NCI-H748 treated with DMSO at 0.1 percent for 48 hours (cell line): Measurements from ENCODE around the gene LIPI.
A peak's percentile ranks its signal among the peaks of the same experiment; 100 is the strongest.
"Not testable (repeated sequence)": the region's sequence is repeated elsewhere in the genome, so short reads cannot be mapped to it uniquely, and the experiment has no call there.

ENCODE experiments used
- DNase-seq: peaks from one replicate; lab custom pipeline; 2025; lab: John Stamatoyannopoulos, UW

Gene LIPI

DNA sequence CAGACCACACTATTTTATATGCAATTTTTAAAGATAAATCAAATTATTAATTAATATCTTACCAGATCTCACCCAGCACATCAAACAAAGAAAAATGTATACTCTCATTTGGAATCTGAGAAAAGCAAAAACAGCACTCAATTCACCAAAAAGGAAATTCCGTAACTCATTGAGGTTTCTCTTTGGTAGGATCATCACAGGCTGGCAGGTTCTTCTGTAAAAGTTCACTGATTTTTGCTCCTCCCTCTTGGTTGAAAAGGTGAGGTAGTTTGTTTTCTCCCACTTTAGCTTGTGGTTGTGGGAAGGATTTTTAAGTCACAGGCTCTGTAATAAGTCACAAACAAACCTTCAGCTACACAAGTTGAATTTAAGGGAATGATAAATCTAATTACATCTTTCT is at the start of gene LIPI:
Gene LIPI (minus strand): TSS at position 218 of the 400 bp plus-strand sequence. CDS start 110 bp downstream, at position 108.
- DNase-seq = no peak

DNA sequence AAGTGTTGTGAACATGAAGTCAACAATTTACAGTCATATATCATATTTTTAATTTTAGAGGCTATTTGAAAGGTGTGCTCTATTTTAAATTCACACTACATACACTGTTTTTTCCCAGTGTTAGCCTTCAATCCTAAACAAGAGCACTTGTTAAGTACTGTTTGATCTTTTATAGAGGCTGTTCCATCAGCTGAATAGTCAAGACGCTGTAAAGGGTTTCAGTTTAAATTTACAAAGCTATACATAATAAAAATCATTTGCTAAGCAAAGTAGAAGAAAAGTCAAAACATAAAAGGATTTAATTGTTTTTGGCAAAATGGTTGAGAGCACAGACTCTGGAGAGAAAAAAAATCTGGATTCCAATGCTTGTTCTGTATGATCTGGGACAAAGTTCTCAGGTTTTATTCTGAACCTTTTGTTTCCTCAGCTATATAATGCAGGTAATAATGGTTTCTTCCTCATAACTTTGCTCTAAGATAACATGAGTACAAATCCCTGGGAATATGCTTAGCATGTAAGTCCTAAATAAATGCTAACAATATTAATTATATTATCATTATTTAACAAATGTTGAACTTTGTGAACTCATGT is 49.5 kb upstream of the LIPI start:
- no peak for DNase-seq

DNA sequence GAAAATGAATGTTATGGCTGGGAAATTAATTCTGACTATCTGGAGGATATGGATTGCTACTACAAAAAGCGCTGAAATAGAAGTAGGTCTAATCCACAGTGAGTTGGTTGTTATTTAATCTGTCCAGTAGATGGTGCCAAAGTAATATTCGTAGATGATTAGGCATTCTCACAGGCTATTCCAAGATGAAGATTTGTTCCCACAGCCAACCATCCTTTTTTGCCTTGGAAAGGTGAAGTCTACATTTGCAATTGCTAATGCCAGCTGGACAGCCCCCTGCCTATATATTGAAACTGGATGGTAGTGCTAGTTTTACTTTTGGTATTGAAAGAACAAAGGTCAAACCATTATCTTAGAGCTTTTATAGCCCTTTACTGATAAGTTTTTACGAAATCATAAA is 49.0 kb upstream of the LIPI start:
- peak; percentile 39 for DNase-seq

DNA sequence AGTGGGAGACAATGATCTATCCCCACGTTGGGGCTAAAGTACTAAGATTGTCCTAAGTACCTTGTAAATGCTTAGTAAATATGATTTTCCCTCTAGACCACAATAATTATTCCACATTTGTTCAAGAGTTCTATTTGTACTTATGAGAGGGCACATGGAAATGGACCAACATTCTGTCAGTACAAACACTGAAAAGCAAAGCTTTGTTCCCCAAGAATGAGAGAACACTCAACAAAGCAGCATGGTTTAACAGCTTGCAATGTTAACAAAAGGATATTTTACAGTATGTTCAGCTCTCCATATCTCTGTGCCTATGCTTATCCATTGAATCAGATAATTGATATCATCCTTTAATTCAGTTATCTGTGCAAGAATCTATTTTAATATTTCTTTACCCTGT is 40.6 kb upstream of the LIPI start:
- DNase-seq = no peak

DNA sequence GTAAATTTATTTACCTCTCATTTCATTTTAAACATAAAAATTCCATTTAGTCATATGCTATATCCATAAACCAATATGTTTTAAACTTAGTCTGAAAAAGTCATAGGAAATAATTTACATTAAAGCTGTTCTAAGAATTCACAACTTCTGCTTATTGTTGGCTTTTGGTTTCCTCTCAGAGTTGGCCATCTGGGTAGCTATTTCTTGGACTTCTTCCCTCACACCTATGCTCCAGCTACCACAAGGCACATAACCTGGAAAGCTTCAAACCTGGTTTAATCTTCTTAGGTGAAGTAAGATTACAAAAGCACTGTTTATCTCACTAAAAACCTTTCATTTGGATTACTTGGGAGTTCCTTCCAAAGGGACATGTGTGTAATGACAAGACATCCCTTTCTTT is 35.0 kb upstream of the LIPI start:
- no peak for DNase-seq

DNA sequence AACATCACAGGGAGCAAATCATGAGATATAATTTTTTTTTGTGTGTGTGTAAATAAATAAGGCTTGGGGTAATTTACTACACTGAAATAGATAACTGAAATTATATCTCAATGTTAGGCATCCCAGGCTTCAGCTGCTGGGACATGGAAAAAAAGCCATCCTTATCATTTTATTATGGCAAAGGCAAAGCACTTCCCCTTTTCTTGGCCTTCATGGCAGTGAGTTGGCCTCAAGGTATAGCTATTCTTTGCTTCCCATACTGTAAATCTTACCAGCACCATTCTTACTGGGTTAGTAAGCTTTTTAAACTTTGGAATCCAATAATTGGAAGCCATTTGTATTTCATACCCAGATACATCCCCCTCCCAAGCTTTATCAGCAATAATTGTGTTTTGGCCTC is 34.2 kb upstream of the LIPI start:
- DNase-seq = no peak

DNA sequence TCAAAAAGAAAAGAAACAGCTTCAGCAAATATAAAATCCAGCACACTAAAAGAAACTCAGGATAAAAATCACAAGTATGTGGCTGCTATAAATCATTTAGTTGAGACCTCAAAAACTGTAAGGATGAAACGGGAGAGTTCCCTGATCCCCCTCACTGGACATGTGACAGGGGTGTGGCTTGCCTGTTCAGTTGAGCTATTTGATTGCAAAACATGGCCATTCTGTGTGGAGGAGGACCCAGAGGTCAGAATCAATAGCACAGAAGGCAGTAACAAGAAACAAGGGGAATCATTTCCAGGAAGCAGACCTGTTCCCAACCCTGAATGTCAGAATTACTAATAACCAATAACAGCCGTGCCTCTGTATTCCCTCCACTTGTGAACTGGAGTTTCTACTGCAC is 33.1 kb upstream of the LIPI start:
- DNase-seq = no peak

DNA sequence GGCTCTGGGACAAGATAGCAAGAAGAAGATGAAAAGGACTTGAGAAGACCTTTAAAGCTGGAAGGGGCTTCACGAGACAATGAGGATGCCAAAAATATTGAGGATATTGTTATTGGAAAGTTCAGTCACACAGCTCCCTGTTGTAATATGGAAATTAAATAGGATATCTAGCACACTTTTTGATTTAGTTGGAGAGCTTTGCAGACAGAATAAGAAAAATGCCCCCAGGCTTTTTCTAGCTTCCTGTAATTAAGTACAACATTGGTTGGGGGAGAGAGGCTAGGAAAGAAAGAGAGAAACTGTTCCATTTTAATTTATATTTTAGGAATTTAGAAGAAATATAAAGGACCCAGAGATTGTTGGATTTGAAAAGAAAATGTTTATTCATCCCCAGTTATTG is 32.7 kb upstream of the LIPI start:
- no peak for DNase-seq

DNA sequence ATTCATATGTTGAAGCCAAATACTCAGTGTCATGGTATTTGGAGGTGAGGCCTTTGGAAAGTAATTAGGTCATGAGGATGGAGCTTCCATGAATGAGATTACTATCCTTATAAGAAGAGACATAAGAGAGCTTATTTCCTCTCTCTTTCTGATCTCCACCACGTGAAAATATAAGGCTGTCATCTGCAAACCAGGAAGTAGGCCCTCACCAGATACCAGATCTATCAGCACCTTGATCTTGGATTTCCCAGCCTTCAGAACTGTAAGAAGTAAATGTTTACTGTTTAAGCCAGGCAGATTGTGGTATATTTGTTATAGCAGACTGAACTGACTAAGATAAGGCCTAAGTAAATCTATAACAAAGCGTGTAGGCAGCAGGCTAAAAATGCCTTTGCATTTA is 30.5 kb upstream of the LIPI start:
- no peak for DNase-seq

DNA sequence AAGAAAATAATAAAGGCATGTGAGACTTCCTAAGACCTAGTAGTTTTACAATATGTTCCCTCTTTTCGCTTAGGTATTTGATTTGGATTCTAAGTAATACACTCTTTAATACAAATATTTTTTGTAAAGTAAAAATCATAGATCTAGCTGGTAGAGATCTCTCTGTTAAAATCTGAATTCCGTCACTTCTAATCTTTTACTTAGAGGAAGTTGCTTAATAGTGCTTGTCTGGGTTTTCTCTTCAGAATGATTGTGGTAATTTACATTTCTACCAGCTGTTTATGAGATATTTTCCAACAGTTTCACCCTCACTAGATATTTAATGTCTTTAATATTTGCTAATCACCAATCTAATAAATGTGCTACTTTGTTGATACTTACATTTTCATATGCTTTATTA is 28.5 kb upstream of the LIPI start:
- DNase-seq = no peak

DNA sequence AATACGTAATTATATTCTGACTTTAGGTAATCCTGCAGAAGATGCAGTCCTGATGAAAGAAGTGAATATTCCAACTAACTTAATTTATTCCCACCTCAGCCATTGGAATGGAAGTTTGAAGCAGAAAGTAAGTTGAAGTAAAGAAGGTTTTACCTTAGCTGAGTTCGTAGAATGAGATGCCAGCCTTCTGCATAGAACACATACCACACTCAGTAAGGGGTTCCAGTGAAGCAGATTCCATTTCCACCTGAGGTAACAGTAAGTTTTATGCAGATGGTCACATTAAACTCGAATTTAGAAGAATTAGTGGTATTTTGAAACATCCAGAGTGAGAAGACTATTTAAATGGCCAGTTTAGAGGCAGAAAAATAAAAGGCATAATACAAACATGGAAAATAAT is 25.4 kb upstream of the LIPI start:
- no peak for DNase-seq

DNA sequence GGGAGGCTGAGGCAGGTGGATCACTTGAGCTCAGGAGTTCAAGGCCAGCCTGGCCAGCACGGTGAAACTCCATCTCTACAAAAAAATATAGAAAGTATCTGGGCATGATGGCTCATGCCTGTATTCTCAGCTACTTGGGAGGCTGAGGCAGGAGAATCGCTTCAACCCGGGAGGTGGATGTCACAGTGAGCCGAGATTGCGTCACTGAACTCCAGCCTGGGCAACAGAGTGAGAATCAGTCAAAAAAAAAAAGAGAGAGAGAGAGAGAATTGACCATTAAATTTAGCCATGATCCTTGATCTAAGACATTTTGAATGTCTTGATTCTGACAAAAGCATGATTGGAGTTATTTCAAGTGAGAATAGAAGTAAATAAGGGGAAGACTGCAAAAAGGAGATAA is 24.3 kb upstream of the LIPI start:
- DNase-seq = no peak

DNA sequence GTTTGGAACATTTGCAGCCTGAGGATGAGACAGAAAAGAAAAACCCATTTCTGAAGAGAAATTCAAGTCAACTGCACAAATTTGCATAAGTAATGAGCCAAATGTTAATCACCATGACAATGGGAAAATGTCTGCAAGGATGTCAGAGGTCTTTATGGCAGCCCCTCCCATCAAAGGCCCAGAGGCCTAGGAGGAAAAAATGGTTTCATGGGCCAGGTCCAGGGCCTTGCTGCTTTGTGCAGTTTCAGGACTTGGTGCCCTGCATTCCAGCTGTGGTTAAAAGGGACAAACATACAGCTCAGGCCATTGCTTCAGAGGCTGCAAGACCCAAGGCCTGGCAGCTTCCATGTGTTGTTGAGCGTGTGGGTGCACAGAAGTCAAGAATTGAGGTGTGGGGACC is 18.6 kb upstream of the LIPI start:
- DNase-seq = no peak

DNA sequence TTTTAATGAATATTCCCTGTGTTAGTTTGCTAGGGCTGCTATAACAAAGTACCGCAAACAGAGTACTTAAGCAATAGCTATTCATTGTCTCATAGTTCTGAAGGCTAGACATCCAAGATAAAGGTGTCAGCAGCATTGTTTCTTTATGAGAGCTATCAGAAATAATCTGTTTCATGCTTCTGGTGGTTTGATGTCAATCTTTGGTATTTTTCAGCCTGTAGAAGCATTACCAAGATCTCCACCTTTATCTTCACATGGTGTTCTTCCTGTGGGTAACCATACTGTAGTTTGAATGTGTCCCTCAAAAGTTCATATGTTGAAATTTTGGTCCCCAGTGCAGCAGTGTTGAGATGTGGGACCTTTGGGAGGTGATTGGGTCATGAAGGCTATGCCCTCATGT is 12.6 kb upstream of the LIPI start:
- no peak for DNase-seq

DNA sequence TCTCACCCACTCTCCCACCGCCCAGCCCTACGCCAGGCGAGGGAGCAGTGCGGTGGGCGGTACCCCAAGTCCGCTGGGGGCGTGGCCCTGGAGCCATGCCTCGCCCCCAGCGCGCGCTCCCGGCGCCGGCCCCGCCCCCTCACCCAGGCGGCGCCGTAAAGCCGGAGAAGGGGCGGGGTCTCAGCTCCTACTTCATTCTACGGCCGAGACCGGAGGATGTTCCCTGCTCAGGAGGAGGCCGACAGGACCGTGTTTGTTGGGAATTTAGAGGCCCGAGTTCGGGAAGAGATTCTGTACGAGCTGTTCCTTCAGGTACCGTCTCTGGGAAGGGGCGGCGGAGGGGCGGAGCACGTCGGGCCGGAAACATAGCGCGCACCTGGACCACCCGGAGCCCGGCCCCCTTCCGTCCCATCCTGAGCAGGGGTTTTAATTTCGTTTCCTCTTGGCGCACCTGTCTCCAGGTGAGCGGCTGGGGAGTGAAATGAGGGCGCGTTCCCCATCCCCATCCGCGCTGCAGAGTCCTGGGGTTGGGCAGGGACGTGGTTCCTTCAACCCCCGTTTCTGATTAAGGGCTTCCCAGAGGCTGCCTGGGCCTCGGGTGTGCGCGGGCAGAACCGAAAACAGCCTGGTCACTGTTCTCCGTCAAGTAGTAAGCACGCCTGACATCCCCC is 5.4 kb upstream of the LIPI start, which contains the start of gene RBM11:
Gene RBM11 (plus strand): TSS at position 187 of the 671 bp plus-strand sequence. CDS start 30 bp downstream, at position 217.
- peak; percentile 60 for DNase-seq

DNA sequence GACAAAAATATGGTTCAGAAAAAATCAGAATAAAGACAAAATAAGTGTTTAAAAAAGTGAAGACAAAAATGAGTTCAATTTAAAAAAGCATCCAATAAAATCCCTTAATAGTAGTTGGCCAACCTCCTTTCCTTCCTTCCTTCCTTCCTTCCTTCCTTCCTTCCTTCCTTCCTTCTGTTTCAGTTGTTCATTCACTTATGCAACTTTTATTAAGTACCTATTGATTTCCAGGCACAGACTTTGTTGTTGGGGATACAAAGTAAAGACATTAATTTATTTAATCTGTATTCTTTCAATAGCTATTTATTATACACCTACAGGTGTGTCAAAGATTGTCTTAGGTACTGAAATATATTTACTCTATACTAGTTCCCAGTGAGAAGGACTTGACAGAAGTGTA is 2.4 kb upstream of the LIPI start:
- no peak for DNase-seq

DNA sequence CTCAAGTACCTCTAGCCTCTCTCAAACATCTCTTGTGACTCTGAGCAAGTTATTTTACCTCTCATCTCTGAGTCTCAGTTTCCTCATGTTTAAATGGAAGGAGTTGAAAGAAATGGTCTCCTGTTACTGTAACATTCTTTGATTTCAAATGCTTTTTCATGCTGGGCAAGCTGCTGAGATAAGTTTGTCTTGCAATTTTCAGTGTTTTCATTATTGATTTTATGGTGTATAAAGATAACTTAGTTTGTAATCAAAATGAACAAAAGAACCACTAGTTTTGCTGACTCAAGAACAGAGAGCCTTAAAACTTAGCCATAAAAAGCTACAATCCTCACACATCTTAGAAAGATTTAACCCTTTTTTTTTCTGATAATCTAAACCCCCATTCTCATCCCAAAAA is 4.5 kb downstream of the LIPI start:
- DNase-seq = no peak

DNA sequence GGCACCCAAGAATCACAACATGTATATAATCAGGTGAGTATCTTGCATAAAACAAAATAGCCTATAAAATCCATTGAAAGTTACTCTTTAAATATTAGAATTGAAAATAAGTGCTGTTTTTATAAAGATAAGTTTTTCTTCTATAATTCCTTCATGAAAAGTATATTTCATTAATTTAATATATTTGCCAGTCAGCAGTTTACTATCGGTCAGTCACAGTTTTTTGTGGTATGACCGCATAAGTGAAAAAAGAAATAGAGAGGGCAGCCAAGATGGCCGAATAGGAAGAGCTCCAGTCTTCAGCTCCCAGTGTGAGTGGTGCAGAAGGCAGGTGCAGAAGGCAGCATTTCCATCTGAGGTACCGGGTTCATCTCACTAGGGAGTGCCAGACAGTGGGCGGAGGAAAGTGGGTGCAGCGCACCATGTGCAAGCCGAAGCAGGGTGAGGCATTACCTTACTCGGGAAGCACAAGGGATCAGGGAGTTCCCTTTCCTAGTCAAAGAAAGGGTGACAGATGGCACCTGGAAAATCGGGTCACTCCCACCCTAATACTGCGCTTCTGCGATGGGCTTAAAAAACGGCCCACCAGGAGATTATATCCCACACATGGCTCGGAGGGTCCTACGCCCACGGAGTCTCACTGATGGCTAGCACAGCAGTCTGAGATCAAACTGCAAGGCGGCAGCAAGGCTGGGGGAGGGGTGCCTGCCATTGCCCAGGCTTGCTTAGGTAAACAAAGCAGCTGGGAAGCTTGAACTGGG is 44.1 kb downstream of the LIPI start:
- not testable (repeated sequence) for DNase-seq

DNA sequence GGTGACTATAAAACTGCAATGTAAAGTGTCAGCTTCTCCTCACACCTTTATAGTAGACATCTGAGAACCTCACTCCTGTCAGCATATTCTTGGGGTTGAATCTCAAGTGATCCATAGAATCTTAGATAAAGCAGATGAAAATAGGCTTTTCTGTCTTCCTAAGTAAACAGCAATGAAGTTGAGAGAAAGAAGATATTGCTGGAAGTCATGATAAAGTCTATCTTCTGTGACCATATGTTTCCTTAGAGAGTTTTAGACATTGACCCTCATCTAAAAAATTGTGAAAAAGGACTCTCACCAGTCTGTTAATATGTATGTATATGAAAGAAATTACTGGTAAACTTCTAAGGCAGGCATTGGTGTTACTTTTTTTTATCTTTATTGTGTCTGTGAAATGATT is 66.8 kb downstream of the LIPI start:
- no peak for DNase-seq

DNA sequence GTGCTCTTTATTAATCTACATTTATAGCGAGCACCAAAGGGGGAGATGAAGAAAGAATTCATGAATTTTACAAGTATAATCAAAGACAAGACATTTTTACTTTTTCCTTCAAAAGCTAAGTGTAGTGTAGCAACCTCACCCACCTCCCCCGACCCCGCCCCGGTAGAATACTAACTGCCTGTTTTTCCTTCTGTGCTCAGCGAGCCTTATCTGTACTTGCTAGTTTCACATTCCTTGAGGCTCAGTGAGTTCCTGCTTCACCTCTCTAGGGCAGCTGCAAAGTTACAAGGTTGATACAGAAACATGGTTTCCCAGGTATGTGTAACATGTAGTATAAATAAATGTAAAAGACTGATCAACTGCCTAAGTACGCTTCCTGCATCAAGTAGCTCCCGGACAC is 86.5 kb downstream of the LIPI start:
- no peak for DNase-seq

DNA sequence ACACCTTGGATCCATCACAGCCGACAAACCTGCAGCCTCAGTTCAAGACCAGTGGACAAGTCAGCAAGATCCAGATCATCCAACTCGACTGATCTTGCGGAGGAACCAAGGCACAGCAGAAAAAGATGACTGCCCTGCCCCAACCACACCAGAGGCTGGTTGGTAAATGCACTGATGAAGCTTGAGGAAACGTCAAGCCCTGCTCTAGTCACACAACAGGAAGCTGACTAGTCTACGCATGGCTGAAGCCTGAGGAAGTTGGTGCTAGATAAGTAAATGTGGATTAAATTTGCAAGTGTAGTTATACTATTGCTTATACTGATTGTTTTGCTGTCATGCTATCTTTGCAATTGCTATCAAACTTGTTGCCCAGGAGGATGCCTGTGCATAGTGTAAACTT is 89.0 kb downstream of the LIPI start:
- no peak for DNase-seq

DNA sequence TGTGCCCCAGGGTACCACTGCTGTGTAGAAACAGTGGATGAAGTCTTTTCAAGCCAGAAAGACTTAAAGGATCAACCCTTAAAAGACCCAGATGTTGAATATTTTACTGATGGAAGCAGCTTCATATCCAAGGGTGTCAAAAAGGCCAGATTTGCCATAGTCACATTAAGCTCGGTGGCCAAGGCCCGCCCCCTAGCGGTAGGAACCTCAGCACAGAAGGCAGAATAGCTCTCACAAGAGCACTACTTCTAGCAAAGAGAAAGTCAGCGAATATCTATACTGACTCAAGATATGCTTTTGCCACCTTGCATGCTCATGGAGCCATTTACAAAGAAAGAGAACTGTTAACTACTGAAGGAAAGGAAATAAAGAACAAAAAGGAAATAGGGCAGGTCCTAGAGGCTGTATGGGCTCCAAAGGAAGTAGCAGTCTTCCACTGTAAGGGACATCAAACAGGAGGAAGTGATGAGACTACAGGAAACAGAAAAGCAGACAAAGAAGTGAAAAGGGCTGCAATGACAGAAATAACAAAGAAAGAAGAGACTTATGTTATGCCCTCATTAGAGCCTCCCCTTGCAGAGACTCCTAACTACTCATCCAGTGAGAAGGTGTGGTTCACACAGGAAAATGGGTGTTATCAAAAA is 90.5 kb downstream of the LIPI start:
- no peak for DNase-seq

DNA sequence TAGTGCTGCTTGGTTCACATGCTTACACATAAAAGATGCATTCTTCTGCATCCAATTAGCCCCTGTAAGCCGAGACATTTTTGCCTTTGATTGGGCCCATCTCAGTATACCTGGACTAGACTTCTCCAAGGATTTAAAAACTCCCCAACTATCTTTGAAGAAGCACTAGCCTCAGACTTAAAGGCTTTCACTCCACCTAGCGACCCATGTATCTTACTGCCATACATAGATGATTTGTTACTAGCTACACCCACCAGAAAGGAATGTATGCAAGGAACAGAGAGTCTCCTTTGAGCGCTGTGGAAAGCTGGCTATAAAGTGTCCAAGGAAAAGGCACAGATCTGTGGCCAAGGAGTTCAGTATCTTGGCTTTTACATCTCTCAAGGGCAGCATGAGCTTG is 91.7 kb downstream of the LIPI start:
- DNase-seq = no peak
